ENCODE measurements around the gene PPP2R2B.

The PPP2R2B gene

DNA sequence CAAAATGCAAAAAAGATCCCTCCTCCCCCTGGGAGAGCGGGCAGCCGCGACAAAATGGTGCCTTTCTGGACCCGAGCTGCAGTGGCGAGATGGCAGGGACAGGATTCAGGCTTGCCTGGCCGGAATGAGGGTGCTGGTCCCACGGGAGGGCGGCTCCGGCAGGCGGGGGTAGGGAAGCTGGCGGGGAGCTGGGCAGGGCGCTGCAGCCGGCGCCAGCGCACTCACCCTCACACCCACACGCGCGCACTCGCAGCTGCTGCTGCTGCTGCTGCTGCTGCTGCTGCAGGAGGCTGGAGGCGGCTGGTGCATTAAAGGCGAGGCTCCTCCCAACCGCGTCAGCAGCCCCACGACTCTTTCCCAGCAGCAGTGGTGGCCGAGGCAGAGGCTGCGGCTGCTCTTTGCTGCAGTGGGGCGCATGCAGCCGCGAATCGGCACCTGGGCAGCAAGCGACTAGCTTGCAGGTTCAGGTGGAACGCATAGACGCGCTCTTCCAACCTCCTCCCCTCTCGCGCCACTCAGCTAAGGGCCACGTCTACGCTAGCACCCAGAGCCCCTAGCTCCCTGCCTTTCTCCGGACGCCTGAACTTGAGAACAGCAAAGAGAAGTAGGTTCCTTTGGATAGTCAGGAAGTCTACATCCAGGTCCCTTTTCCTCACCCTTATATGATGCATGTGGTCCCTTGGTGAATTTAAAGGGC lies at the start of gene PPP2R2B:
Gene PPP2R2B, minus strand, starts transcription at position 282 of the 697 bp plus-strand sequence.
- peak in 1 of 2 experiments; percentile 3 for DNase-seq (ENCODE audit: low read depth in 2 of 2)

DNA sequence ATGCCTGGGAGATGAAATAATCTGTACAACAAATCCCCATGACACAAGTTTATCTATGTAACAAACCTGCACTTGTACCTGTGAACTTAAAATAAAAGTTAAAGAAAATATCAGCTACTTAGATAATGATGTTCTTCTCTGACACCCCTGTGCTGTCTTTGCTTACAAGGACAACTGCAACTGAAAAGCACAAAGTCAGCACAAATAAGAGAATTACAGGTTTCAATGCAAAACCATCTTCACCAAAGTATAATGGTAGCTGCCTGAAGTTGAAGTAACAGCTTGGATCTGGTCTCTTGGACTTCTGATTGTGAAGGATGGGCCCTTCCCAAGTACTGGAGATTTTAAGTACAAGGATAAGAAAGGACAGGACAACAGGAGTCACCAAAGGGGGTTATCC lies 45.6 kb upstream of the PPP2R2B start:
- DNase-seq (ENCODE audit: low read depth in 2 of 2), result no peak

DNA sequence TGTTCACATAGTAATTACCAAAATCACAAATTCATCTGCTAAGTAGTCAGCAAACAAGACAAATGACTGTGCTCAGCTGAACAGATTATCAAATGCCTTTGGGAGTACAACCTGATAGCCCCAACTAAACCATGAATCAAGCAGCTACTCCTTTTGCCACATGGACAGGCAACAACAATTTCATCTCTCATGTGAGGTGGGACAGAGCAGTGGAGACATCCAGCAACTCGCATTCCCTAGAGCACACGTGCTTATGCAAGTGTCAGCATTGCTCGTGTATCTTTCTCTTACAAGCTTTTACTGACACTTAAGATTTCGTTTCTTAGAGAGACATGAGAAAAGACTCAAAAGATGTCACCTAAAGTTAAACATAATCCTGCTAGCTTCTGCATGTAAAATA lies 42.7 kb upstream of the PPP2R2B start:
- no peak for DNase-seq (ENCODE audit: low read depth in 2 of 2)

DNA sequence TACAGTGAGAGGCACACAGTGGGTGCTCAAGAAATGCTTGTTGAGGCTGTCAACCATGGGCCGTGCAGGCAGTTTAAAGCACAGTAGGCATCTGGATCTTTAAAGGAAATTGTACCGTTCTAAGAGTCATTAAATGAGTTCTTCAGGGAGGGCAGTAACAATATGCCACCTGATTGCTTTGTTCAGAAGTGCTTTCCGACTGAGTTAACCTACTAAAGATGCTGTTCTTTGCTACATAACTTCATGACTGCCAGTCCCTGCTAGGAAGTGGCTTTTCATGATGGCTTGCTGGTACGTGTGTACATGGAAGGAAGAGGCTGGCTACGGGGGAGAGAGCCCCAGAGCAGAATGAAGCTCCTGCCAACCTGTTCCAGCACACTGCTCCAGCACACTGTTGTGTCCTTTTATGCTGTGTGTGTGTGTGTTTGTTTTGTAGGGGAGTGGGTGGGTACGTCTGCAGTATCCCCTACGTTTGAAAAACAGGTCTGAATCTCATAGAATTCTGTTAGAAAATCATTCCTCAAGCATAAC lies 41.9 kb upstream of the PPP2R2B start:
- DNase-seq (ENCODE audit: low read depth in 2 of 2), result no peak

- no peak for DNase-seq (ENCODE audit: low read depth in 2 of 2)
Measured at GRCh38 chr5:146919304-146919703, 40.7 kb upstream of the PPP2R2B start.

DNA sequence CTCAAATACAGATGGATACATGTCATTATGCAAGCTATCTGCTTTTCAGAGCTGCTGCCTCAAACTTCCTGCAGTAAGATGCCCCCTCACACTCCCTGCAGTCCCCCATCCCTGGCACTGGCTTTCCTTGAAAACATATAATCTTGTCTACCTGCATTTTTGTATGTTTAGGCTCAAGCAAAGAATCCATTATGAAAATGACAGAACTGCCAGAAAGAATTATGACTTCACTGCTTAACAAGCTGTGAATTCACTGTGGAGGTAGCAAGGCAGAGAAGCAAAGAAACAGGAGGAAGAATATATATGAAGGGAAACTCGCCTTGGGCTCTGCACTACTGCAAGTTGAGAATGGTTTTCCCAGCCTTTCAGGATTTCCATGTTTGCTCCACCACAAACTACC lies 39.4 kb upstream of the PPP2R2B start:
- DNase-seq (ENCODE audit: low read depth in 2 of 2), result no peak

- DNase-seq (ENCODE audit: low read depth in 2 of 2), result no peak
Measured at GRCh38 chr5:146912874-146913273, 34.3 kb upstream of the PPP2R2B start.

- DNase-seq (ENCODE audit: low read depth in 2 of 2), result no peak
Measured at GRCh38 chr5:146910239-146910638, 31.7 kb upstream of the PPP2R2B start.

DNA sequence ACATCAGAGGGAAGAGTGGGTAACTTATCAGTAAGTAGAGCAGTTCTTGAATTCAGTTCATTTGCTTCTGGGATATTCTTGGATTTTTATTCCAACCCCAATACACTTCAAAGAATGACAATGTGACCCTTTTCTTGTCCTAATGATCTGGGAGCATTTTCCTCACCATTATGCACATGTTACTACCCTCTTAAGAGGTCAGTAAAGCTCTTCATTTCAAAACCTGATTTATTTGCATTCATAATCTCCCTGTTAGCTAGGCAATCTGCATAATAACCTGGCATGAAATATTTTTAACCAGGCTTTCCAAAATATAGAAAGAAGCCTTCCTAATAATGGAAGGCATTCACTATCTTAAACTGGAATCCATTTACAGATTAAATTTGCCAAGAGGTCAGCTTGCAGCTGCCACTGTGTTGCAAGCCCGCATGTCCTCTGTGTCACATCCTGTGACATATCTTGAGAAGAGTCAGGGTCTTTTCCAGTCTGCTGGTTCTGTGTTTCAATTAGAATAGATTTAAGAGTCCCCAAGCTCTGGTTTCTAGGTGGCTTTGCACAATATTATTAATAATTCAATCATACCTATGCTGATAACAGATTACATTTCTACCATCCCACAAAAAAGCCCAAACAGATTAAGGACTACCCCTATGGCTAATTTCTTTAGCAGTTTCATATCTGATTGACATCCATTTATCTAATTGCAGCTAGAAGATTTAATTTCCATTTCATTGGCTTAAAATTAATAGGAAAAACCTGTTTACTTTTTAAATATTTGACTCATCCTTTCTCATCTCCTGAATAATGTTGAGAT lies 30.9 kb upstream of the PPP2R2B start:
- no peak for DNase-seq (ENCODE audit: low read depth in 2 of 2)

DNA sequence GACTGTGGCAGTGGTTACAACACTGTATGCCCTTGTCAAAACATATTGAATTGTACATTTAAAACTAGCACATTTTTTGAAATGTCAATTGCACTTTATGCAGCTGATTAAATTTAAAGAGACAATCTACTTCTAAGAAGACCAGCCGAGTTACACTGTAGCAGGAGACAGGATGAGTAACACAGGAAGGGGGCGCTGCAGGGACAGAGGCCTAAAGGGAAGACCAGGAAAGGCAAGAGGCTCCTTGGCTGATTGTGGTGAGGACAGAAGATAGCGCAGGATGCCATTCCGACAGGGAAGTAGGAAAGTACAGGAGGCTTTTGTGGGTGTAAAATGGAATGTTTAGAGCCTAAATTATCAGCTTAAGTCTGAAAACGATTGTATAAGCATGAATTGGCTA lies 28.2 kb upstream of the PPP2R2B start:
- DNase-seq (ENCODE audit: low read depth in 2 of 2), result no peak

GRCh38 chr5:146904890-146905289 lies 26.3 kb upstream of the PPP2R2B start:
- no peak for DNase-seq (ENCODE audit: low read depth in 2 of 2)

DNA sequence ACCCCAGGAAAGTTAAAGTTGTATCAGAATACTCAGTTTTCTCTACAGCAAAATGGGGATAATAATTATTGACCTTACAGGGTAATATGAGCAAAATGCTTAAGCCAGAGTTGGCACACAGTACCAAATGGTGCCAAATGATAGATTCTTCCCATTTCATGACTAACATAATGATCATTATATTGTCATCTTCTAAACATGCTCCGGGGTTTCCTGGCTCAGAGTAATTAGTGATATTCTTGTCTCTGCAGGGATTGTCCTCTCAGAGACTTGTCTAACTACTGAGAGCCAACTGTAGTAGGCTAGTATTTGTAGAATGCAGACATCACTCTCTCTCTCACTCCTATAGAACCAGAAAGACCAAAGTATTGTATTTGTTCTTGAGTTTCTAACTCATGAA lies 25.2 kb upstream of the PPP2R2B start:
- no peak for DNase-seq (ENCODE audit: low read depth in 2 of 2)

DNA sequence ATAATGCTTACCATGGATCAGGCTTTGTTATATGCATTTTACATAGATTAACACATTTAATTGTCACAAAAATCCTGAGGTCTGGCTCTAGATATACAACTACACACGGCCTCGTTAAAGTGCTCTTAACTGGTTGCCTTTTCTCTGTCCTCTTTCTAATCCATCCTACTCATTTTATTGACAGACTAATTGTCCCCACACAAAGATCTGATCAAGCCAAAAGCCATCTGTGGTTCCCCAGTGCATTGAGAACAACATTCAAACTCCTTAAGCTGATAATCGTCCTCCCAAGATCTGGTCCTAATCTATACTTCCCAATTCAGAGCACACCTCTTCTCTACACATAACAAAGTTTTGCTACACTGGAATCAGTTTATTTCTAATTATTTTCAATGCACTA lies 23.9 kb upstream of the PPP2R2B start:
- no peak for DNase-seq (ENCODE audit: low read depth in 2 of 2)

- no peak for DNase-seq (ENCODE audit: low read depth in 2 of 2)
Measured at GRCh38 chr5:146897061-146897460, 18.5 kb upstream of the PPP2R2B start.

DNA sequence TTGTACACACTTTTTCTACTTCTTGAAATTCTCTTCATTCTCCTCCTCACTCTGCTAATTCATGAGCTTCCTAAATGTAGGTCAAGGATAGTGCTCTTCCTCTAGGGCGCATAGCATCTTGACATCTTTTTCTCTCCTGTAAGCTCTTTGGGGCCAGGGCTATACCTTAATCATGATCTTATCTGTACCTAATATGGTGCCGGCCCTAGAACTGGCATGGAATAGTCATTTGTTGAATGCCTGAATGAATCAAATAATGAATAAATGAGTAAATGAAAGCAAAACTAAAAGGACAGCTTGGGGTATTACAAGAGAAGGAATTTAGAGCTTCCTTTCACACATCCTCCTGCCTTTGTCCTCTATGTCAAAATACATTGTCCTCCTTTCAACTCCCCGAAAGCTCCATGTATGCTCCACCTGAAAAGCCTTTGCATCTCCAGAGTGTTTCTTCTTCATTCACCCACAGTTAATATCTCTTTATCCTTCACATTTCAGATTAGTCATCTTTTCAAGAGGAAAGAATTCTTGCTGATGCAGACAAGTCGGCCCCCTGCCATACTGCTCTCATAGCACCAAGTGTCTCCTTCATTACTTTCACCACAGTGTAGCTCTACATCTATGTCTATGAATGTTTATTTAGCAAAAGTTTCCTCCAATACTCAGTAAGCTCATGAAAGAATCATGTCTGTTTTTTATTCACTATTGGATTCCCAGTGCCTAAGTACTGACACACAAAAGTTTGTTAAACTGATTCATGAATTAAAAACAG lies 16.4 kb upstream of the PPP2R2B start:
- no peak for DNase-seq (ENCODE audit: low read depth in 2 of 2)

DNA sequence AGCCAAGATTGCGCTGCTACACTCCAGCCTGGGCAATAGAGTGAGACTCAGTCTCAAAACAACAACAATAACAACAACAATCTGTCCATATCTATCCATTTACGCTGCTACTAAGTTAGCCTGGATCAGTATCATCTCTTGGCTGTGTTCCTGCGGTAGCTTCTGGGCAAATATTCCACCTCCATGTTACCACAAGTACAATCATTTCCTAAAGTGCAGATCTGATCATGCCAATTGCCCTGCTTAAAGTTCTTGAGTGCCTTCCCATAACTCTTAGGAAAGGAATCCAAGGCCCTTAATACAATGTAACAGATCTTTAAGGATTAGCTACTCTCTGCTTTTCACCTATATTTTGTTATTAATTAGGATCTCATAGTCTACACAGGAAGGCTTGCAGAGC lies 15.4 kb upstream of the PPP2R2B start:
- DNase-seq (ENCODE audit: low read depth in 2 of 2), result no peak

DNA sequence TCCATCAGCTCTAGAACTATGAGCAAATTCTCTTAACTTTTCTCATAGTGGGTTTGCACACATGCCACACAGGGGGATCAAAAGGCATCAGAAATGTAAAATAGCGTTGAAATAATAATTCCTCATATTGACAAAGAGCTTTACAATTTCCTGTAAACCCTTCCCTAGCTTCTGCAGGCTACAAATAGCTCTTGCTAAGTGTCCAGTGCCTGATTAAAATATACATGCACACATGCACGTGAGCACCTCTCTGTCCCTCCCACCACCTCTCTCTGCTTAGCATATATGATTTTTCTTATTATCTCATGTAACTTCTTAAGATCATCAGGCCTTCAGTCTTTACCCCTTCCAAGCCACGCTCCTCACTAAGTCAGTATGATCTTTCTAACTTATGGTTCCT lies 13.7 kb upstream of the PPP2R2B start:
- no peak for DNase-seq (ENCODE audit: low read depth in 2 of 2)

- DNase-seq (ENCODE audit: low read depth in 2 of 2), result no peak
Measured at GRCh38 chr5:146891511-146891910, 13.0 kb upstream of the PPP2R2B start.

- no peak for DNase-seq (ENCODE audit: low read depth in 2 of 2)
Measured at GRCh38 chr5:146890731-146891440, 12.3 kb upstream of the PPP2R2B start.

DNA sequence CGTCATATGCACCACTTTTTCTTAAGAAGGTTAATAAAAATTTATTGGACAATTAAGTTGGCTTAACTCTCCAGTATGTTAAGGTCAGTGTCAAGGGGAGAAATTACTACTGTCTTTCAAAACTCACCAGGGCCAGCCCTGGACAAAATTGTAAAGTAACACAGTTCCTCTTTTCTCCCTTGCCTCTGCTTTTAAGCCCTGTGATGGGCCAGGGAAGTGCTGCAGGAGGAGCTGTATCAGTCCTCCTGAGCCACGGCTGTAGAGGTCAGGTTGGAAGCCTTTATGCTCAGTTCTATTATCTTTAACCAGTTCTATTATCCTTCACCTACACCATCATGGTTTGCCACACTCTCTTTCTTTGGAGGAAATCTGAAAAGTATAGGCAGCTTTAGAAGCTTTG lies 11.5 kb upstream of the PPP2R2B start:
- DNase-seq (ENCODE audit: low read depth in 2 of 2), result no peak

GRCh38 chr5:146889169-146889568 lies 10.6 kb upstream of the PPP2R2B start:
- DNase-seq (ENCODE audit: low read depth in 2 of 2), result no peak

Measured in fibroblast of skin of left biceps (primary cell).